ENCODE data around the gene CPEB2. TPM values are rescaled to one million over a fixed set of nuclear protein-coding genes. Genes with fewer than 3 reads are reported as not detected.

Gene CPEB2
- total and polyA plus RNA-seq, 10 of the 15 experiments (the other 5 are each of a cell fraction or from before 2014, with no cell fraction given) = 0.73 to 8.3 (median 3.7) TPM

DNA sequence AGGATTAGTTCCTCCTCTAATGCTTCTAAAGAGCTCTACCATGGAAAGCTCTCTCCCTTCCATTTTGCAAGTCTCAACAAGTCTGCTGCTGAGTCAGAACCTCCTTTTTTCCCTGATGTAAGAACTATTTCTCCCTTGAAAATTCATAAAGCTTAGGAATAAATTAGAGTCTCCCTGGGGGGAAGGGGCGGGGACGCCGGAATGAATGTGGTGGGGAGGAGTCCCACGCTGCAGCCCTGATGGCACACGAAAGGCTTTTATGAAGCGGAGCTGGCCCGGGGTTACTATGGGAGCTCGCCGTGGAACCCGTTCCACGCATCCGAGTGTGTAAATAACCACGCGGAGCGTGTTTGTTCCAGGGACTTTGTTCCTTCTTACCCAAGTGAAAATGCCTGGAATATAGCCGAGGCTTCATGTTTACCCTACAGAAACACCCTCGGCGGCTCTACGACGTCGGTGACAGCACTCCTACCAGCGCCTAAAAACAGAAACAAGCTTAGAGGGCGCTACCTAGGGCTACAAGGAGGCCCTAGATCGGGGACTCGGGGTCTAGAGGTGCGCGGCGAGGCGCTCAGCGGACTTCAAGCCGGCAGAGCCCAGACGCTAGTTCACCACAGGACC lies 923 bp upstream of the CPEB2 start:
- H3K27me3 ChIP-seq (replicated peaks in 1 of 2; ENCODE audit: control insufficient read depth in 2 of 2, insufficient read depth in 2 of 2, low read length in 1 of 2) = no peaks in the 10 kb centered on the region
- H3K9me3 ChIP-seq (replicated peaks; ENCODE audit: control insufficient read depth, insufficient read depth, low read length) = no peaks in the 10 kb centered on the region
- H3K9ac ChIP-seq (ENCODE audit: control insufficient read depth, insufficient read depth, low read length) = peak overlapping the region; percentile 81
- ChIA-PET CTCF (interaction anchor here (0.6 to 1.4 kb wide), 5 partner anchors 9 to 963 kb away, joined by 3 to 4 read pairs (median 3); no protein-coding TSS in a partner anchor), POLR2A (interaction anchor here (0.6 to 1.0 kb wide), 3 partner anchors 19 to 813 kb away, joined by 3 to 4 read pairs (median 3); no protein-coding TSS in a partner anchor), SMC1A (ENCODE audit: uncharacterized antibody, unreplicated experiment) (interaction anchor here (0.8 to 1.3 kb wide), 13 partner anchors 9 to 1024 kb away, joined by 3 to 5 read pairs (median 3); no protein-coding TSS in a partner anchor), RAD21 (ENCODE audit: unreplicated experiment) (interaction anchor here (0.6 to 1.5 kb wide), 12 partner anchors 9 to 865 kb away, joined by 3 to 9 read pairs (median 3); no protein-coding TSS in a partner anchor)
- peak overlapping the region; percentile 86 for H2AFZ ChIP-seq (ENCODE audit: control insufficient read depth, low read depth, low read length)
- no peaks in the 10 kb centered on the region for H3K36me3 ChIP-seq (ENCODE audit: control insufficient read depth in 2 of 2, insufficient read depth in 2 of 2, low read length in 1 of 2)
- DNase-seq (ENCODE audit: low read depth, low spot score) (no peak), FAIRE-seq (peak; percentile 7), ATAC-seq (peak; percentile 40)
- peaks cover 25% of the 10 kb centered on the region for H3K79me2 ChIP-seq (ENCODE audit: control insufficient read depth, insufficient read depth, low read length)
- peak overlapping the region; percentile 75 for H3K4me2 ChIP-seq (ENCODE audit: control insufficient read depth, insufficient read depth)
- peak overlapping the region; percentile 93 for H3K4me3 ChIP-seq
- intact Hi-C loops (cut with micrococcal nuclease; ENCODE audit: unreplicated experiment) = loop anchor here (5.0 to 10.0 kb wide), 6 partner anchors 217 to 1377 kb away; partner anchors contain the start of genes BOD1L1 and CD38
- in situ Hi-C loops (cut with MboI) = loop anchor here (10.0 to 25.0 kb wide), 4 partner anchors 127 to 1347 kb away; partner anchors contain the start of gene FBXL5
- H4K20me1 ChIP-seq (ENCODE audit: control insufficient read depth, insufficient read depth) = no peaks in the 10 kb centered on the region
- peak overlapping the region; percentile 96 for H3K27ac ChIP-seq (ENCODE audit: control insufficient read depth, insufficient read depth)
- TSS peak; percentile 79 for BruUV-seq (replicated peaks)
- H3K4me1 ChIP-seq (ENCODE audit: control insufficient read depth, insufficient read depth, low read length) = no peaks in the 10 kb centered on the region
- WGBS (ENCODE audit: insufficient coverage, insufficient replicate concordance, low lambda C conversion rate, missing lambda C conversion rate) = 2% methylated on average over 32 of the region's 32 CpGs
- TF ChIP-seq POU2F2 (IDR thresholded peaks at IDR 0.05; ENCODE audit: borderline replicate concordance, low read depth, low read length) = 0 out of 3 replicates have a peak, but pooled peaks have one; percentile 6
- no peak for TF ChIP-seq NR2C2 (IDR thresholded peaks at IDR 0.05; ENCODE audit: borderline replicate concordance, control insufficient read depth, insufficient read length, low read depth)
- TF ChIP-seq YY1 (IDR thresholded peaks at IDR 0.05; ENCODE audit: low read depth, low read length) = peak; percentile 23
- TF ChIP-seq BCL3 (IDR thresholded peaks at IDR 0.05; ENCODE audit: borderline replicate concordance, insufficient read depth, low read depth, low read length, poor library complexity, severe bottlenecking) = peak; percentile 15
- TF ChIP-seq SKIL (IDR thresholded peaks at IDR 0.05; ENCODE audit: low read depth, poor library complexity, severe bottlenecking) = peak; percentile 13
- 0 out of 6 replicates have a peak, but pooled peaks of 1 of the 3 experiments have one; percentile 6 for TF ChIP-seq CTCF (IDR thresholded peaks at IDR 0.05 in 2 of 3, conservative IDR thresholded peaks at IDR 0.05 in 1 of 3; ENCODE audit: control insufficient read depth in 2 of 3, extremely low read depth in 1 of 3, insufficient read depth in 1 of 3, low read depth in 3 of 3, low read length in 3 of 3)
- no peak for TF ChIP-seq SREBF1 (IDR thresholded peaks at IDR 0.05; ENCODE audit: low read length)
- TF ChIP-seq, protein P1, sequence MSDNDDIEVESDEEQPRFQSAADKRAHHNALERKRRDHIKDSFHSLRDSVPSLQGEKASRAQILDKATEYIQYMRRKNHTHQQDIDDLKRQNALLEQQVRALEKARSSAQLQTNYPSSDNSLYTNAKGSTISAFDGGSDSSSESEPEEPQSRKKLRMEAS (IDR thresholded peaks at IDR 0.05; ENCODE audit: low read depth, low read length) = 0 out of 2 replicates have a peak, but pooled peaks have one; percentile 18
- 0 out of 2 replicates have a peak, but pooled peaks have one; percentile 9 for TF ChIP-seq HCFC1 (IDR thresholded peaks at IDR 0.05; ENCODE audit: low read length)
- 0 out of 2 replicates have a peak, but pooled peaks have one; percentile 46 for TF ChIP-seq RELB (IDR thresholded peaks at IDR 0.05; ENCODE audit: low read depth)
- TF ChIP-seq NFIC (IDR thresholded peaks at IDR 0.05; ENCODE audit: low read depth, low read length) = 0 out of 2 replicates have a peak, but pooled peaks have one; percentile 3
- TF ChIP-seq IKZF2 (IDR thresholded peaks at IDR 0.05) = peak; percentile 77 to 78
- no peak for TF ChIP-seq KAT2A (conservative IDR thresholded peaks at IDR 0.05; ENCODE audit: control insufficient read depth, low read depth, low read length)

Data from GM12878 (cell line).